Smooth muscle cell of the brain vasculature (primary cell): ENCODE measurements around the gene CCDC158.
"Not testable (repeated sequence)": the region's sequence is repeated elsewhere in the genome, so short reads cannot be mapped to it uniquely, and the experiment has no call there.

Source experiments
- DNase-seq: peaks from one replicate; pipeline ENCODE4 v3.0.0-alpha.2; 2012; ENCODE audit warnings: low read depth, low spot score

CCDC158 gene

DNA sequence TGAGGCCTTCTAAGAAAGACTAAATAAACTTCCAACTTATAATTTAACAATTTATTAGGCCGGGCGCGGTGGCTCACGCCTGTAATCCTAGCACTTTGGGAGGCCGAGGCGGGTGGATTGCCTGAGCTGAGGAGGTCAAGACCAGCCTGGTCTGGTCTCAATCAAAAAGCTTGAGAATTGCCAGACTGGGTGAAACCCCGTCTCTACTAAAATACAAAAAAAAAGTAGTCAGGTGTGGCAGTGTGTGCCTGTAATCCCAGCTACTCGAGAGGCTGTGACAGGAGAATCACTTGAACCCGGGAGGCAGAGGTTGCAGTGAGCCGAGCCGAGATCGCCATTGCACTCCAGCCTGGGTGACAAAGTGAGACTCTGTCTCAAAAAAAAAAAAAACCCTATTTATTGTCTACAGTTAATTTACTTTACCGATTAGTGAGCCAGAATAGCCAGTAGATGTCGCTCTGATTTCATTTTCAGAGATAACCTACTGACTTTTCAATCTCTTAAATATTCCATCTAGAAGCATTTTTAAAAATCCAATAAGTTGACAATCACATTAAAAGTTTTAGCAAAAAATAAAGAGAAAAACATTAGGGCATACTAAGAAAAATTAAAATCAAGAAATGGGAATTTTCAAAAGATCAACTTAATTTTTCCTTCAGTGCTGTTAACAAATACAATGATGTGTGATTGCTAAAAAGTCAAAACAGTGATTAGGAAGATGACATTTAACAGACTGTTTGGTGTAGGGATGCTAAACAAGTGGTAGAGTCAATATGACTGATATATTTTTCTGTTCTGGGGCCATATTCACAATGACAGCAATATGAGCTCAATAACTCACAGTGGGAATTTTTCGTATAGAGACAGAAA, 9.8 kb upstream of the CCDC158 start:
- peak; percentile 23 for DNase-seq

DNA sequence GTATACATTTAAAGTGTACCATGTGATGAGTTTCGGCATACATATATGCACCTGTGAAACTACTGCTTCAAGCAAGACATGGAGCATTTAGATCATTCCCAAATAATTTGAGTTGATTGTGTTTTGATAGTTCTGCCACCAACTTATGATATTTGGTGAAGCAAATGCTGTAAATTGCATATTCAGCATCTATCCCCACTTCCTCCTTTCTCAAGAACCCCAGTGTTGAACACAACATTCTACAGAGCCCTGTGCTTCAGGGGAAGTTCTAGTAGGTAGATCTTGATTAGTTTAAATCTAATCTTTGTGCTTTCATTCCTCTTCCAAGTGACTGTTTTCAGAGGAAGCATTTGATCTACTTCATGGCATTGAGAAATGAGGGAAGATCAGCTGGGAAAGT, 8.7 kb upstream of the CCDC158 start:
- no peak for DNase-seq

DNA sequence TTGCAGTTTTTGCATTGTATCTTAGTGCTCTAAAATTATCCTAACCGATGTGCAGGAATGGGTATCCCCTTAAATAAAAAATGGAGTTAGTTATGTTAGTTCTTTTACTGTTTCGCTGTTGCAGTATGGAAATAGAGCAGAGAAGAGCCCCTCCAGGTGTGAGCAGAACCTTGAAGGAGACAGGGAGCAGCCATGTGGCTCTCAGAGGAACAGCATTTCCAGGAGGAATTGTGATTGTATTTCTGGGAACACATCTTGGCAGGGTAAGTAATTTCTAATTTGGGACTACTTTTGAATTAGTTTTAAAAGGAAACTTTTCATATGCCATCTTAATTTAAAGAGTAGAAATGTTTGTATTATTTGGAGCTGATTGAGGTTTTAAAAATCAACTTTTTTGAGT, 5.3 kb upstream of the CCDC158 start:
- DNase-seq = no peak

DNA sequence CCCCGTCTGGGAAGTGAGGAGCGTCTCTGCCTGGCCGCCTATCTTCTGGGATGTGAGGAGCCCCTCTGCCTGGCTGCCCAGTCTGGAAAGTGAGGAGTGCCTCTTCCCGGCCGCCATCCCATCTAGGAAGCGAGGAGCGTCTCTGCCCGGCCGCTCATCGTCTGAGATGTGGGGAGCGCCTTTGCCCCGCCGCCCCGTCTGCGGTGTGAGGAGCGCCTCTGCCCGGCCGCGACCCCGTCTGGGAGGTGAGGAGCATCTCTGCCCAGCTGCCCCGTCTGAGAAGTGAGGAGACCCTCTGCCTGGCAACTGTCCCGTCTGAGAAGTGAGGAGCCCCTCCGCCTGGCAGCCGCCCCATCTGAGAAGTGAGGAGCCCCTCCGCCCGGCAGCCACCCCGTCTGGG, 2.2 kb upstream of the CCDC158 start:
- not testable (repeated sequence) for DNase-seq

DNA sequence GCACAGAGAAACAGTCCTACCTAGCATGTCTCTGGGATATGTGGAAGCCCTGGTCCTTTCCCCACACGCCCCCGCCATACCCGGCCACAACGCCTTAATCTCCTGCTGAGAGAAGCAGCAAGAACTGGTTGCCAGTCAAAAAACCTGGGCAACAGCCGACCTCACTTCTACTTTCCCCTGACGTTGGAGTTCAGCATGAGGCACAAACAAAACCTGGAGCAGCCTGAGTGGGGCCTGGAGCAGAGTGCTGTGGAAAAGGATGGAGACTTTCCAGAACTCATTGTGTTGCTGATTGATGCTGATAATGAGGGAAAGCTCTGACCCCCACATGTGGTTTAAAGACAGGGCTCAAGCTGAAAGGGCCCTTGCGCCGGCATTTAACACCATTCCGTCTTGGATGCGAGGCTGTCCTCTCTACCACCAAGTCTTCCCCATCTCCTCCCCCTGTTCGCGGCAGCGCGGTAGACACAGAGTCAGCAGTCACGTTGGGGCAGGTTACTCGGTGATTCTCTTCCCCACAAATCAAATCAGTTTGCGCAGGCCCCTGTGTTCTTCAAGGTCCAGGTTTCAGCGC, 666 bp downstream of the CCDC158 start:
- DNase-seq = no peak

DNA sequence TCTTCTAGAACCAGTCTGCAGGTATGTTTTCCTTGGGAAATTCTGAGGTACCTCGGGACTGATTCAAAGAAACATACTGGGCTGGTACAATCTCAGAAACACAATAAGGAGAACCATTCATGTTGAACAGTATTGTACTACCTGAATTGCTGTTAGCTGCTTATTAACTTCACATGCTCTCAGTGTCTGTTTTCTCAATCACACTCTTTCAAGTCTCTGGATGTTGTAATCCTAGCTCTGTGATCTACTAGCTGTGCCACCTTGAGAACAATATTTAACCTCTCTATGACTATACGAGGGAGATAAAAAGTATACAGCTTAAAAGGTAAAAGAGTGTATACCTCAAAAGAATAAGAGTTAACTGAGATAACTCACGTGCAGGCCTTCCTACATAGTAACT, 10.3 kb downstream of the CCDC158 start:
- no peak for DNase-seq

DNA sequence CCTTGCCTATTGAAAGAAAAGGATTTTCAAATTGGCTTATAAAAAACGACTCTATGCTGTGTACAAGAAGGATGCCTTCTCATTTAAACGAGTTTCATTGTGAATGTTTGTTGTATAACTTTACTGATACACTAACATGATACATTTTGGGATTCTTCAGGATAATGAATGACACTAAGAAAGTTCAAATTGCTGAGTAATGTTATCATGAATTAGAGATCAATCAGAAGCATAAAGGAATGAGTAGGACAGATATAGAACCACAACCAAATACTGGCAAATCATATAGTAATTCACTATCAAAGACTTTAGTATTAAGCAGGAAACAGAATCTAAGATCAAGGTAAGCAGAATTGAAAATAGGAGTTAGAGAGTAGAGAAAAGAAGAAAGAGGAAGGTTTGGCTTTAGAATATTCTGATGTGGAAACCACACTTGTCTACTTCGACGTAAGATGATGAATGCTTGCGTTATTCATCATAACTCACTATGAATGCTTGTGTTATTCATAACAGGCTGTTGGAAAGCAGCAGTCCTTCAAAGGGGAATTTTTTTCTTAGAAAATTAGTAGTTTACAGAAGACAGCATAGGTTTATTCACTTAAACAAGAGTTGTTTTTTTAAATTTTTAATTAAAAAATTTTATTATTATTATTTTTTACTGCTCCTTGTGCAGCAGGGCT, 13.4 kb downstream of the CCDC158 start:
- no peak for DNase-seq

DNA sequence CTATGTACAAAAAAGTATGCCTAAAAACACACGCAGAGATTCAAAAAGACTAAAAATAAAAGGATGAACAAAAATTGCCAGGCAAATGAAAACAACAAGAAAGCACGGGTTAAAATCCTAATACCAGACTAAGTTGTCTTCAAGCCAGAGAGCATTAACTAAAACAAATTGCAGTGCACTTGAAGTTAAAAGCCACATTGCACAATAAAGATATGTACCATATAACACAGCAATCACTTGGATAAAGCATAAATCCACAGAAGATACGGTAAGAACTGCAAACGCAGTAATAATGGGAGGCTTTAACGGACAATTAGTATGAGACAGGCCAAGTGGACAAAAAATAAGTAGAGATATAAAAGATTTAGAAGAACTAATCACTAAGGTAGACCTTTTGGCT, 14.9 kb downstream of the CCDC158 start:
- DNase-seq = no peak

DNA sequence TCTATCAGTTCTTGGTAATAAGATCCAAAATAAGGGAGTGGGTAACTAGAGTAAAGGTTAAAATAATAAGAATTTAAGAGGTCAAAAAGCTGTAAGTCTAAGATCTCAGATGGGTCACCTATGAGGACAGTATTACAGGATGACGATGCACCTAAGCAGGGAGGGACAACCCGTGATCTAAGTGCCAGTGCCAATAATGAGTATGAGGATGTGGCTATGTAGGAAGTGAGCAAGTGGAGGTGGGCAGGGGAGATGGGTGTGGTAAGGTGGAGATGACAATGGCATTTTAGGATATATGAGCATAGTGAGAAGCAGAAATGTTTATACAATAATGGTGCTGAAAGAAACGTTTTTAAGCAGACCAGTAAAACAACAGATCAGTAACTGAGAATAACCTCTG, 19.3 kb downstream of the CCDC158 start:
- no peak for DNase-seq

DNA sequence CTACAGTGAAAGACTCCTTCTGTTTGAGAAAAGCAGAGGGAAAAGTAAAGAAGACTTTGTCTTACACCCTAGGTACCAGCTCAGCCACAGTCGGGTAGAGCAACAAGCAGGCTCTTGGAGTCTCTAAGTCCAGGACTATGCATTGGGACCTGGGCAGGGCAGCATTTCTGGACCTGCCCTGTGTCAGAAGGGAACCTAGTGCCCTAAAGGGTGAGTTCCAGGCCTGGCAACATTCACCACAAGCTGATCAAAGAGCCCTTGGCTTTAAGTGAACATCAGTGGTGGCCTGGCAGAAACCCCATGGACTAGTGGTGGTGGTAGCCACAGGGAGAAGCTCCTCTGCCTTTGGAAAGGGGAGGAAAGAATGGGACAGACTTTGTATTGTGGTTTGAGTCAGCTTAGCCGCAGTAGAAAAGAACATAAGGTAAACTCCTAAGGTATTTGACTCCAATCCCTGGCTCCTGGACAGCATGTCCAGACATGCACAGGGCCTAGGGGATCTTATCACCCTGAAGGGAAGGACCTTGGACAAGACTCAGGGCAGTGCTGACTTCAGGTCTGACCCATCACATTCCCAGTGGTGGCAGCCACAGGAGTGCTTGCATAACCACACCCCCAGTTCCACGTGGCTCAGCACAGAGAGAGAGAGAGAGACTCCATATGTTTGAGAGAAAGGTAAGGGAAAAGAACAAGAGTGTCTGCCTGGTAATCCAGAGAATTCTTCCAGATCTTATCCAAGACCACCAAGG, 32.6 kb downstream of the CCDC158 start:
- no peak for DNase-seq

DNA sequence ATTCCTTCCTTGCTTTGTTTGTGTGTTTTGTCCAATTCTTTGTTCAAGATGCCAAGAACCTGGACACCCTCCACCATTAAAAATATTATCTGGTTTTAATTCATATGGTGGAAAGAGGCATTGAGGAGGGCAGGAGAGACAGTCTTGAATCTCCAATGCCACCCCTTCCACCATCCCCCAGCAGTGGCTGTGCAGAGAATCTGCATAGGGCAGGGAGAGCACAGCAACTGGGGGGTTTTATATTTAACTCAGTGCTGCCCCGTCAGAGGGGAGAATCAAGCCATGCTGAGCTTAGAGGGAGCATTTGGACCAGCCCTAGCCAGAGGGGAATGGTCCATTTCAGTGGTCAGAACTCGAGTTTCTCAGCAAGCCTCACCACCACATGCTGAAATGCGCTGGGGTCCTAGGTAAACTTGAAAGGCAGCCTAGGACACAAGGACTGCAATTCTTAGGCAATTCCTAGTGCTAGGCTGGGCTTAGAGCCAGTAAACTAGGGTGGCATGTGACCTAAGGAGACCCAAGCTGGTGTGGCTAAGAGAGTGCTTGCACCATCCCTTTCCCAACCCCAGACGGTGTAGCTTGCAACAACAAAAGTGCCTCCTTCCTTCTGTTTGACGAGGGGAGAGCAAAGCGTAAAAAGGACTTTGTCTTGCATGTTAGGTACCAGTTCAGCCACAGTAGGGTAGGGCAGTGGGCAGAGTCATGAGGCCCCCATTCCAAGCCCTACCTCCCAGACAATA, 34.2 kb downstream of the CCDC158 start:
- DNase-seq = no peak

DNA sequence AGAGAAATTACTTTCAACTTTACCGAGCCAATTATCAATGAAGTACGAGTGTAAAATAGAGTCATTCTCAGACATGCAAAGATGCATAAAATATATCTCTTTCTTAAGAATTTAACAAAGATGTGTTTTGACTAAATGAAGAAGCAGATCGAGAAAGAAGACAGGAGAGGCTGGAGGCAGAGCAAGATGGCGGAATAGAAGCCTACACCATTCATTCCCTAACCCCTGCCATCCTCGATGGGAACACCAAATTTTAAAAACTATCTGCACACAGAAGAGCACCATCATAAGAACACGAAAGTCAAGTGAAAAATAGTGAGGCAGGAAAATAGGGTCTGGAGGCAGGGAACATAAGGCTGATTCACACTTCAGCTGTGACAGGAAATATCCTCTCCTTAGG, 35.0 kb downstream of the CCDC158 start:
- DNase-seq = no peak

DNA sequence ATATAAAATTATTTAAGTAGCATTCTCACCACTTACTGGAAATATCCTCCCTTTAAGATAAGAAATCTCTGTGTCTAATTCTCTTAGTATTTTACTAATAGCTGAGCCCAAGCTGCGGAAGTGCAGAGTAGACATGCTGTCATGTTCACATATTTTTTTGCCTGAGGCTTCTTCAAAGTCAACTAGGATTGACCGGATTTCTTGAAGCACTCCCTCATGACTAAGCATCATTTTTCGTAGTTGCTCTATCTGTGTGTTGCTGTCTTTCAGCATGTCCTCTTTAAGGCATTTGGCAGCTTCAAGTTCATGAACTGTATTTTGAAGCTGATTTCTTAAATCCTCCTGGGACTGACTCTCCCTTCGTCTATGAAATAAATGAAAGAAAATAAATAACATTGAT, 36.9 kb downstream of the CCDC158 start:
- no peak for DNase-seq

DNA sequence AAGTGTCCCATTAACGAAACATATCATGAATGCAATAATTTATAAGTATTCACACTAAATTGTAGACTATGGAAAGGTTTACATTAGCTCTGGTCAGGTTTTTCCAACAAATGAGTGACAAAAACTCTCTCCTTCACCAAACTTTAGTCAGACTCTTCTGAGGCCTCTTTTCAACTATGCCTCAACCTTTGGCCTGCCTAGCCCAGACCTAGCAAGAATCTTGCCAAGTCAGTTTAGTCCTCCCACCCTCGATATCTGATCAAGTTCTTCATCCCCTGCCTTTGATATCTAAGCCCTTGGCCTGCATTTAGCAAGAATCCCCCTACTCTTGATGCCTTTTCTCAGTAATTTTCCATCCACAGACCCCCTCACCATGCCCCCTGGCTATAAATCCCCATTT, 37.9 kb downstream of the CCDC158 start:
- no peak for DNase-seq

DNA sequence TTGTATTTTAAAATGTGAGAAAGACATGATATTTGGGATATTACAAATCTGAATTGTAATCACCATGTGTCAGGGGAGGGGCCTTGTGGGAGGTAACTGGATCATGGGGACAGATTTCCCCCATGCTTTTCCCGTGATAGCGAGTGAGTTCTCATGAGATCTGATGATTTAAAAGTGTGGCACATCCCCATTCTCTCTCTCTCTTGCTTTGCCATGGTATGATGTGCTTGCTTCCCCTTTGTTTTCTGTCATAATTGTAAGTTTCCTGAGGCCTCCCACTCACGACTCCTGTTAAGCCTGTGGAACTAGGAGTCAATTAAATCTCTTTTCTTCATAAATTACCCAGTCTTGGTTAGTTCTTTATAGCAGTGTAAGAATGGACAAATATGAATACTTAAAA, 39.0 kb downstream of the CCDC158 start:
- no peak for DNase-seq

DNA sequence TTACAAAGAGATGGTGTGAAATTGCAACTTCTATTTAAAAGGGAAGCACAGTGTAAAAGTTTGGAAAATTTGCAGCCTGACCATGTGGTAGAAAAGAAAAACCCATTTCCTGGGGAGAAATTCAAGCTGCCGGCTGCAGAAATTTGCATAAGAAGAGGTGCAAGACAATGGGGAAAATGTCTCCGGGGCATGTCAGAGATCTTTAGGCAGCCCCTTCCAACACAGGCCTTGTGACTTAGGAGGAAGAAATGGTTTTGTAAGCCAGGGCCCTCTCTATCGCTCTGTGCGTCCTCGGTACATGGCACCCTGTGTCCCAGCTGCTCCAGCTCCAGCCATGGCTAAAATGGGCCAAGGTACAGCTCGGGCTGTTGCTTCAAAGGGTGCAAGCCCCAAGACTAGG, 40.4 kb downstream of the CCDC158 start:
- DNase-seq = no peak

DNA sequence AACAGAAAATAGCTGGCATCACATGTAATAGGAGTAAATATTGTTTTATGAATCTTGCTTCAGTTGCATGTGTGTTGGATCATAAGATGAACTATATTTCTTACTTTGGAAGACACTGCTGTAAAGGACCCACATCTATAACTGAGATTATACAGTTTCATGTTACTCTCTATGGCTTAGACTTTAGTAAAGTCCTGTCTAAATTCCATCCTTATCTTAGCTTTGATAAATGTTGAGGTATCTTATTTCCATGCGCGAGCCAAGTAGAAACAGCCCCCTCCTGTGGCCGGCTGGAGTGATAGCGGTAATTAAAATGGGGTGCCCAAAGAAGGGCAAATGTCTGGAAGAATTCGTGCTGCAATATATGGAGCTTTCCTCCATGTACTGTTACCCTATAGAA, 43.0 kb downstream of the CCDC158 start:
- peak; percentile 2 for DNase-seq

DNA sequence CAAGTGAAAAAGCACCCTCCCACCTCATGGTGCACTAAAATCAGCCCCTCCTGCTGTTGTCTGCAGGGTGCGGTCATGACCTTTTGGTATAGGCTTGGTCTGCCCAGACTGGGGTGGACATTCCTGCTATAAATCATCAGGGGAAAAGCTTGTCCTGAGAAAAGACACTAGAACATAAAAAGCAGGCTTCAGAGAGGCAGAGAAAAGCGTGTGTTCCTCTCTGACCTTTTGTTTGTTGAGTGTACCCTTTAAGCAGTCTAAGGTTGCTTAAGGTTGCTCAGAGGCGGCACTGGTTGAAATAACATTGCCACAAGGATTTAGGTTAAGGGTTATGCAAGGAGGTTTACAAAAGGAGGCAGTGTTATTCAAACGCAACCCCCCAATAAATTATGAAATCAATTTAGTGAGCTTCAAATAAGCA, 43.5 kb downstream of the CCDC158 start:
- no peak for DNase-seq

DNA sequence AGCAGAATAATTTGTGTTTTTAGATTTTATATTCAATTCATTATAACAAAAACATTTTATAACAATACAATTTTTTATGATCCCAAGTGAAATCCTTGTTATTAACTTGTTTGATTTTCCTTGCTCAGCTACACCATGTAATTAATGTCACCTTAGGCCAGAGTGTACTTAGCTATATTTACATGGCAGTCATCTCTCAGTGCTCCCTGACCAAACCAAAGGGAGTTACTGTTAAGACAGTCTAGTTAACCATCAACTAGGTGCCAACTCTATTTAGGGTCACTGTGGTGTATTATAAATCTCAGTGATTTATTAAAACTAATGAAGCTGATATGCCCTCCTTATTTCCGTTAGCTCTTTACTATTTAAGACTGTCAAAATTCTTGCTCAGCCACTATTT, 44.4 kb downstream of the CCDC158 start:
- DNase-seq = no peak

DNA sequence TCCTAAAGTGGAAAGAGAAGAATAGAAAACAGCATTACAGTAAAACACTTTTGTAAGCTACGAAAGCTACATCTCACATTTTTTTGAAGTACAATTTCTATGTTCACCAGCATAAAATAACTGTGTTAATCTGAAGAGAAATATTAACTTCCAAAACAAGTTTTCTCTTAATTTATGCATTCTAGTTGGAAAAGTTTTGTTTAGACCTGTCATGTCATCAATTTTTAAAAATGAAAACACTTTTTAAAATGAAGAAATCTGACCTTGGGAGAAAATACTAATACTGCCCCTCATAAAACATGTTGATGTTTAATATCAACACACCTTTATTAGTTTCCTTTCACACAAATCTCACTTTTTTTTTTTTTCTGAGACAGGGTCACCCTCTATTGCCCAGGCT, 45.2 kb downstream of the CCDC158 start:
- no peak for DNase-seq

DNA sequence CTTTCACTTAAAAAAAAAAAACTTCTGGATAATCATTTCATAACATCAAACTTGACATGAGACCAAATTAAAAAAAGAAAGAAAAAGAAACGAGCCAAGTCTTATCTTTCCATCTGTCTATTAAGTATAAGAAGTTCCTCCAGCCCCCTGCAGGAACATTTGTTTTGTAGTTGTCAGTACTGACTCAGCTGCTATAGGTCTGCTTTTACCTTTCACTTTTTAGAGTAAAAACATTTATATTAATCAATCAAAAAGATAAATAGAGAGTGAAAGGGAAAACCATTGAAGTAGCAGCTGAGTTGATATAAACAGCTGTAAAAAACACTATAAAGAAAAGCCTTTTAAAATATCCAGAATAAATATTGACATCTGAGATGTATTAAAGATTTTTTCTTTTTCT, 46.1 kb downstream of the CCDC158 start:
- no peak for DNase-seq
